Stimulated activated CD8-positive, alpha-beta memory T cell treated with anti-CD3 and anti-CD28 coated beads, Interleukin-7, amount 100 ng/mL, for 48 hours (primary cell): Measurements from ENCODE around the gene FBXO7.
"Not testable (repeated sequence)": the region's sequence is repeated elsewhere in the genome, so short reads cannot be mapped to it uniquely, and the experiment has no call there.

ENCODE experiments used
- DNase-seq, 2 donors: peaks; one replicate each; pipeline ENCODE4 v3.0.0-alpha.2; 2020; ENCODE audit warnings: low read depth in 1 of 2; ENCODE audit errors: extremely low read depth in 1 of 2

FBXO7 gene

DNA sequence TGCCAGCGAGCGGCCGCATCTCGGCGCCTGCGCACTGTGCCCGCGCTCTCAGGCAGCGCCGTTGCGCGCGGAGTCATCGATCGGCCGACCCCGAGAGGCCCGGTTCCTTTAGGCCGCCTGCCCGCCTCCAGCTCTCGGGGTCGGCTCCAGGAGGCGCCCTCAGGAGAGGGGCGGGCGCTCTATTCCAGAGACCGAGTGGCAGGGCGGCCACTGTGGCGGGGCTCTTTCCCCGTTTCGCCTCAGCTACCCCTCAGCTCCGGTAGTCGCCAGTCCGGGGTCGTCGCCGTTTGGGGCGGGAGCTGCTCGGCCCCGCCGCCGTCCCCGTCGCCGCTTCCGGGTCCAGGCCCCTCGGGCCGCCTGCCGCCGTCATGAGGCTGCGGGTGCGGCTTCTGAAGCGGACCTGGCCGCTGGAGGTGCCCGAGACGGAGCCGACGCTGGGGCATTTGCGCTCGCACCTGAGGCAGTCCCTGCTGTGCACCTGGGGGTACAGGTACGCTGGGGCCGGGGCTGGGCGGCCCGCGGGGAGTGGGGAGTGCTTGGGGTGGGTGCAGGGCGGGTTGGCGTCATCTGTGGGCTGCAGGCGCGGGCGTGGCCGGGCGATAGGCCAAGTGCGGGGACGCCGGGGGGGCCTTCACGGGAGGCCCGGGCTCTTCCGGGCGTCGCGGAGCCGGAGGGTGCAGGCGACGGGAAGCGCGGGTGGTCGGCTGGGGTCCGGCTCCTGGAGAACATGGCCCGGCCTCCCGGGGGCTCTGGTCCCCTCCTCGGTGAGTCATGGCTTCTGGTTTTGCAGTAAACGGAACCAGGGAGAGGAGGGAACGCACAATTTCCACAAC, at the start of gene FBXO7:
TSS of gene FBXO7 (plus strand) at position 177 of the 833 bp plus-strand sequence. CDS start at position 369, 192 bp downstream.
- DNase-seq: peak; percentile 69 to 73

DNA sequence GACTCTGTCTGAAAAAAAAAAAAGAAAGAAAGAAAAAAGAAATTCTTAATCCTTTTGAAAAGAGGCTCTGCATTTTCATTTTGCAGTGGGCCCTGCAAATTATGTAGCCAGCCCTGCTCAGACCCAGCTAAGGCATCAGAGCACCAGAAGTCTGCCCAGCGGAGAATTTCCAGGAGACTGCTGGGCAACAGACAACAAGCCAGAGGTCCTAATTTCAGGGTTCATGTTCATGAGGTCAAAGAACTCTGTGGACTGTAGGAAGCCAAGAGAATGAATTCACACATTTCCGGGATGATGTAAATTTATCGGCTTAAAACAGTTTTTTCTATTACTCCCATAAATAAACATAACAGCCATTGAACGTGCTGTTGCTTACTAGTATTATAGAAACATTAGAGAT, 47.7 kb upstream of the FBXO7 start:
- no peak for DNase-seq

DNA sequence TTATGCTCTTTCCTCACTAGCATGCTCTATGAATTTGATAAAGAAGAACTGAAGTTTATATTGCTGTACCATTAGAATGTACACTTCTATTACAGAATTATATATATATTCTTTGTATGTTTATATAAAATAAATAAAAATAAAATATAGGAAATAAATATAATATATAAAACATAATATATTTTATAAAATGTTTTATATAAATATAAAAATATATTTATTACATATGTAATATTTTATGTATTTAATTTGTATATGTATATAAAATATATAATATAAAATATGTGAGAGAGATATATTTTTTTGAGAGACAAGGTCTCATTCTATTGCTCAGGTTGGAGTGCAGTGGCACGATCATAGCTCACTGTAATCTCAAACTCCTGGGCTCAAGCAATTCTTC, 44.3 kb upstream of the FBXO7 start:
- no peak for DNase-seq

- DNase-seq: no peak
Measured at GRCh38 chr22:32444068-32444467, 30.5 kb upstream of the FBXO7 start.

DNA sequence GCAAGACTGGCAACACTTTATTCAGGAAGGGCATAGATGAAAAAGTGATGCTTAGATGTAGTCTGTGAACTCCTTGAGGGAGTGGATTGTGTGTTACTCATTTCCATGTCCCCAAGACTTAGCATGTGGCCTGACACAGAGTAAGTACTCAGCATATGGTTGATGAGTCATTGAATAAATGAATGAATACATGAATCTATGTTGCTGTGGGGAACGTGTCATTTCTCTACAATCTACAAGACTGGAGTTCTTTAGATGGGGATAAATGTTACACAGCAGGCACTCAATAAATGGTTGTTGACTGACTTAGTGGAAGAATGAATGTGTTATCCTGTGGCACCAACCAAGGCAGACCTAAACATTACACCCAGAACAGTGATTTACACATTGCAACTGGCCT, 28.3 kb upstream of the FBXO7 start:
- no peak for DNase-seq

DNA sequence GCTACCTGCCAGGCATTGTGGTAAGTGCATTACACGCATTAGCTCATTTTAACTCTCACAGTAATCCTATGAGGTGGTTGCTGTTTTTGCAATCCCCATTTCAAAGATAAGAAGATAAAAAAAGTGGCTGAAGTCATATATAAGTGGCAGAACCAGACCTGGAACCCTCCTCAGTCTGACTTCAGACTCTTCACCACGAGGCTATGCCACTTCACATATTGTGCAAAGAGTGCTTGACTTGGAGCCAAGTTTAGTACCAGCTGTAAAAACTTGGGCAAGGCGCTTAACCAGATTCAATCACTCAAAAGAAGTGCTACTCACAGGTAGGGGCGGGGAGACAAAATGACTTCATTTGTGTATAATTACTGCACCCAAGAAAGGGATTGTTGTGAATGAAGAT, 25.6 kb upstream of the FBXO7 start:
- no peak for DNase-seq

GRCh38 chr22:32457031-32457430, 17.6 kb upstream of the FBXO7 start:
- no peak for DNase-seq

DNA sequence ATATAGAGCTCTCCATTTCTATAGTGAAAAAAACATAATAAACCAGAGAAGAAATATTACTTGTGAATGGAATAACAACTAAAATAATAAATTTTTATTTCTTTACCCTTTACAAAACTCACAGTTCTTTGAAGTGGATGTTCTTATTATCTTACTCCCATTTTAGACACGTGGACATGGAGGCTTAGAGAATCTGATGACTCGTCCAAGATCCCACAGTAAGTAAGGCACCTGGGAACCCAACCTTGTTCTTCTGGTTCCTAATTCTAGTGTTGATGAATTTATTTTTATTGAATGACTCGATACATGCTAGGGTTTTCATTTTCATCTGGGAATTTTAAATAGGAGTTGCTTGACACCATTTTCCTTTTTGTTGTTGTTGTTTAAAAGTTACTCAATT, 12.2 kb upstream of the FBXO7 start:
- DNase-seq: no peak

- DNase-seq: no peak
Measured at GRCh38 chr22:32465661-32466060, 8.9 kb upstream of the FBXO7 start.

- no peak for DNase-seq
Measured at GRCh38 chr22:32466496-32466895, 8.1 kb upstream of the FBXO7 start.

DNA sequence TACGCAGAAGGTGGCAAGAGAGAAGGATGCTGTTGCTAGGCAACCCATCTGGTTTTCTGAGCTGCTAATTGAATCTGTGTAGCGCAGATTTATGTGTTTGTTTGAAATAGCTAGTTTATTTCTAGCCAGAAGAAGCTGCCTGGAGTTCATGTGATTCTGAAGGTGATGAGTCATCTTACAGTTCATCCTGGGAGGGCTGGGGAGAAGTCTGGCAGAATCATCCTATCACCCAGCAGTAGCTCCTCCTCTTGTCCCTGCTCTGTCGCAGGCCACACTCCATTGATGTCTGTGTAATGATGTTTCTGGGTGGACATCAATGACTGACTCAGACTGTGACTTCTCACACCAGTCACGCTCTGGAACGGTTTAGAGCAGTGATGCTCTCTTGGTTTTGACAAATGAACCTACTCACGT, 4.8 kb upstream of the FBXO7 start:
- no peak for DNase-seq

DNA sequence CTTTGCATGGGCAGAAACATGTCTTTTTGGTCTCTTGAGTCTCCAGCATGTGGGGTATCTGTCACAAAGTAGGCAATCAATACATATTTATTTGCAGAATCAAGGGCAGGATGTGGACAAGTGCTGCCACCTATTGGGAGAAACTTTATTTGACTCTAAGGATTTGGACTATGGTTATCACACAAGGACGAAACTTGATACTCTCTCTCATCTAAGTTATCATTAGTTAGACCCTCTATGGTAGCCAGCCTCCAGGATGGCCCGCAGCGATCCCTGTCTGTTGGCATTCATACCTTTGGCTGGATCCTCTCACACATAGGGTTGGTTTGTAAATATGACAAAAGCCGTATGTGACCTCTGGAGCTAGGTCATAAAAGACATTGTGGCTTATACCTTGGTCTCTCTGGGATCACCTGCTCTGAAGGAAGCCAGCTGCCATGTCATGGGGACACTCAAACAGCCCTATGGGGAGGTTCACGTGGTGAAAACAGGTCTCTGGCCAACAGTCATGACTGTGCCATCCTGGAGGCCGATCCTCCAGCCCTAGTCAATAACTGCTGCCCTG, 1.1 kb upstream of the FBXO7 start:
- no peak for DNase-seq

GRCh38 chr22:32475468-32476010, 928 bp downstream of the FBXO7 start:
- DNase-seq: no peak

DNA sequence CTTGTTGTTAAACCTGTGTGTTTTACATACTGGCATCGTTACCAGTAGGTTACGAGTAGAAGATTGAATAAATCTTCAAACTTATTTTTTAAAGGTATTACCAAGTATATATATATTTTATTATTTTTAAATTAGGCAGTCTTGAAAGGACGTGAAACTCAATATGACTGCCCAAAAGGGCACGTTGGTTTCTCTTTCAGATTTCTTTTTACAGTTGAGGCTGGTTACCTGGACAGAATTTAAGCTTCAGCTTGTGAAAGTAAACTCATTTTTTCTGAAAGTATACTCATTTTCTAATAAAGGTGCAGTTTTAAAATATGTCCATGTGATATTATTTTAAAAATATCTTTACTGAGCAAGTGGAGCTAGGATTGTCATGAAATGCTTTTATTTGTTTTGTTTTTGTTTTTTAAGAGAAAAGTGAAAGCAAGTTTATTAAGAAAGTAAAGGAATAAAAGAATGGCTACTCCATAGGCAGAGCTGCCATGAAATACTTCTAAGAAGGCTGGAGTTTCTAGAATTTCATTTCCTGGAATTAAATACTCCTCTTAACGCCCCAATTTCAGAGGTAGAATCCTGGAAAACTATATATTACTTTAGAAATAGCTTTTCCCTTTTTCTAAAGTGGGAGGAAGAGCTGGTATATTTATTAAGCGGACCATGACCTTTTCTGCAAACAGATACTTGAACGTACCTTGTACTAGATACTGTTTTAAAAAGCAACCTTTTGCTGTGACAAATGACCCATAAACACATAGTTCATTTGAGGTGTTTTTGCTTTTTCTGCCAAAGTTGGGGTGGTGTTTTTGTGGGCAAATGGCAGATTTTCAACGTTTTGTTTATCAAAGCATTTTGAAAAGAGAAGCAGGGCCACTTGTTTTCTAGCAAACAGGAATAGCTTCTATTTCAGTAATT, 1.9 kb downstream of the FBXO7 start:
- no peak for DNase-seq

DNA sequence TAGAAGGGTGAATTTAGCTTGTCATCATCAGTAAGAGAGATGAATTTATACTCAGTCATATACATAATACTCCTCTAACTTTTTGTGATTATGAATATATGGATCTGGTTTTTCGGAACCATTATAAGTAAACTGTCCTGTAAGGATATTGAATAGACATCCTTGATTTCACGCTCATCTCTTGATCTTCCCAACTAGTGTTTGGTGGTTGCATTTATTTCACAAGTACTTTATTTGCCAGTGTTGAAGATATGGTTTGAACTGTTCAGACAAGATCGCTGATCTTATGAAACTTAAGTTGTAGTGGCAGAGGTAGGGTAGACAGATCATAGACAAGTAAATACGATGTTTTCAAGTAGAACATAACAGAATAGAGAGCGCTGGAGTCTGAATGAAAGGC, 3.0 kb downstream of the FBXO7 start:
- no peak for DNase-seq

- not testable (repeated sequence) for DNase-seq
Measured at GRCh38 chr22:32478552-32478951, 3.9 kb downstream of the FBXO7 start.

GRCh38 chr22:32478994-32479393, 4.4 kb downstream of the FBXO7 start:
- DNase-seq: no peak

DNA sequence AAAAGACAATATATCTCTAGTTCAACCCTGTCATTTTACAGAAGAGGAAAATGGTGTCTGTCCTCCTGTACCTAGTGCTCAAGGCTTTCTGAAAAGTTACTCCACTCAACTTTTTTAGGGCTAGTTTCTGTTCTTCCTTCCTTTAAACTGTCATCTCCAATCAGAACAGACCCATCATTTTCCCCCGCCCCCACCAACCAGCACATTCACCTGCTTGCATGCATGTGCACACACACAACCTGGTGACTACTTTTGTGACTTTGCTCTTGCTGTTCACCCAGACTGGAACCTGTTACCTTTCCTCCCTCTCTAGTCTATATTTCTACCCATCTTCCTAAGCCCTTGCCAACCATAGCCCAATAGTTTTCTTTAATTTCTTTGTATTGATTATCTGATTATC, 5.6 kb downstream of the FBXO7 start:
- DNase-seq: no peak

GRCh38 chr22:32482708-32483107, 8.1 kb downstream of the FBXO7 start:
- DNase-seq: no peak

- DNase-seq: no peak
Measured at GRCh38 chr22:32486656-32487390, 12.2 kb downstream of the FBXO7 start.

DNA sequence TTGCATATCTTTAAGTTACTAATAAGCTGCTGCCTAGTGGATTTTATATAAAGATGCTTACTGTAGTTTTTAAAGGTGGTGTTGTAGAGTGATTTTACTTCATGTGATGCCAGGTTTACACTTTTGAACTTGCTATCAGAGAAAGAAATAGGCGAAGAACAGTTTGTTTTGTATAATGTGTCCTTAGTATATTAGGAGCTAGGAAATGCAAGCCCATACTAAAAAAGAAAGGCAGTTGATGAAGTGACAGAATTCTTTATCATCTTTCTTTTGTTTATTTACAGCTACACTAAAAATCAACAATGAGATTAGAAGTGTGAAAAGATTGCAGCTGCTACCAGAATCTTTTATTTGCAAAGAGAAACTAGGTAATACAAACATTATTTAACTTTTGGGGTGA, 12.8 kb downstream of the FBXO7 start:
- no peak for DNase-seq
